ENCODE results near the gene USP13. TPM values are rescaled to one million over a fixed set of nuclear protein-coding genes. Genes with fewer than 3 reads are reported as not detected.

USP13 gene
- total RNA-seq, 2 donors from 2014 or later: 75.9 to 89.7 TPM

- peak overlapping the region in 1 of 2 donors; percentile 52 for H3K27ac ChIP-seq
Measured at GRCh38 chr3:179703816-179704215, 51.0 kb downstream of the USP13 start.

GRCh38 chr3:179706233-179706632 lies 53.4 kb downstream of the USP13 start:
- peaks cover 0 to 34% of the 10 kb centered on the region in 2 donors for H3K4me1 ChIP-seq

More at GRCh38 chr3:179703816-179704215, 51.0 kb downstream of the USP13 start:
- Histone ChIP-seq H3K36me3 (peaks cover 9% of the 10 kb centered on the region), H3K27me3 (no peaks in the 10 kb centered on the region), H3K9me3 (no peaks in the 10 kb centered on the region), H3K4me1 (peaks cover 0 to 34% of the 10 kb centered on the region in 2 donors), H3K4me3 (no peak overlapping the region)
- no peak for TF ChIP-seq CTCF (IDR thresholded peaks at IDR 0.05)
- DNase-seq (ENCODE audit: low spot score): no peak

GRCh38 chr3:179710079-179710478 lies 57.2 kb downstream of the USP13 start:
- H3K4me1 ChIP-seq: peaks cover 0 to 33% of the 10 kb centered on the region in 2 donors
- H3K4me3 ChIP-seq: no peak overlapping the region
- no peaks in the 10 kb centered on the region for H3K9me3 ChIP-seq
- peak overlapping the region in 1 of 2 donors; percentile 42 for H3K27ac ChIP-seq
- H3K27me3 ChIP-seq: no peaks in the 10 kb centered on the region
- no peak for TF ChIP-seq CTCF (IDR thresholded peaks at IDR 0.05)
- DNase-seq (ENCODE audit: low spot score): no peak
- peaks cover 6% of the 10 kb centered on the region for H3K36me3 ChIP-seq

More at GRCh38 chr3:179706233-179706632, 53.4 kb downstream of the USP13 start:
- Histone ChIP-seq H3K9me3 (no peaks in the 10 kb centered on the region), H3K4me3 (no peak overlapping the region), H3K27ac (no peak overlapping the region), H3K27me3 (no peaks in the 10 kb centered on the region), H3K36me3 (peaks cover 12% of the 10 kb centered on the region)
- DNase-seq (ENCODE audit: low spot score): no peak
- TF ChIP-seq CTCF (IDR thresholded peaks at IDR 0.05): no peak

GRCh38 chr3:179713643-179714090 lies 60.8 kb downstream of the USP13 start:
- no peaks in the 10 kb centered on the region for H3K9me3 ChIP-seq
- H3K4me1 ChIP-seq: peaks cover 0 to 18% of the 10 kb centered on the region in 2 donors
- H3K27me3 ChIP-seq: no peaks in the 10 kb centered on the region
- peaks cover 6% of the 10 kb centered on the region for H3K36me3 ChIP-seq
- TF ChIP-seq CTCF (IDR thresholded peaks at IDR 0.05): no peak
- peak overlapping the region; percentile 61 to 85 for H3K27ac ChIP-seq
- no peak overlapping the region for H3K4me3 ChIP-seq
- no peak for DNase-seq (ENCODE audit: low spot score)

GRCh38 chr3:179715582-179715981 lies 62.7 kb downstream of the USP13 start:
- Histone ChIP-seq H3K27me3 (no peaks in the 10 kb centered on the region), H3K36me3 (no peaks in the 10 kb centered on the region), H3K4me1 (peaks cover 0 to 18% of the 10 kb centered on the region in 2 donors), H3K9me3 (no peaks in the 10 kb centered on the region), H3K27ac (peak overlapping the region in 1 of 2 donors; percentile 59), H3K4me3 (no peak overlapping the region)
- TF ChIP-seq CTCF (IDR thresholded peaks at IDR 0.05): no peak
- DNase-seq (ENCODE audit: low spot score): no peak

GRCh38 chr3:179716226-179716625 lies 63.4 kb downstream of the USP13 start:
- Histone ChIP-seq H3K36me3 (peaks cover 3% of the 10 kb centered on the region), H3K27me3 (no peaks in the 10 kb centered on the region), H3K4me1 (peaks cover 0 to 18% of the 10 kb centered on the region in 2 donors), H3K27ac (peak overlapping the region in 1 of 2 donors; percentile 59), H3K9me3 (no peaks in the 10 kb centered on the region), H3K4me3 (no peak overlapping the region)
- no peak for TF ChIP-seq CTCF (IDR thresholded peaks at IDR 0.05)
- no peak for DNase-seq (ENCODE audit: low spot score)
